ENCODE measurements around the gene FAM118B.

DNA sequence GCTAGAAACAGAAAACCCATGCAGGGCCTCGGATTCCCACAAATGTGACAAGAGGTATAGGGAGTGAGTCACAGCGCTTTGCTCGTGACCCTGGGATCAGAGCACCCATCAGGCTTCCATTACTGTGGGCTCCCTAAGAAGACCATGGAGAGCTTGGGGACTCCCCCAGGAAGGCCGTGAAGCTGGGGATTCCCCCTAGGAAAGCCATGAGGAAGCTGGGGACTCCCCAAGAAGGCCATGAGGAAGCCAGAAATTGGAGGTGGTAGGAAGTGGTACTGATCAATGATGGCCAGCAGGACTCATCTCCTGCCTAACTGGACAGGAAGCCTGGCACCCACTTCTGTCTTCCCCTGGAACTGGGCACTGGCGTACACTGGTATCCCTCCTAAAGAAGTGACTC lies 82.1 kb downstream of the FAM118B start:
- TF ChIP-seq, protein P1, sequence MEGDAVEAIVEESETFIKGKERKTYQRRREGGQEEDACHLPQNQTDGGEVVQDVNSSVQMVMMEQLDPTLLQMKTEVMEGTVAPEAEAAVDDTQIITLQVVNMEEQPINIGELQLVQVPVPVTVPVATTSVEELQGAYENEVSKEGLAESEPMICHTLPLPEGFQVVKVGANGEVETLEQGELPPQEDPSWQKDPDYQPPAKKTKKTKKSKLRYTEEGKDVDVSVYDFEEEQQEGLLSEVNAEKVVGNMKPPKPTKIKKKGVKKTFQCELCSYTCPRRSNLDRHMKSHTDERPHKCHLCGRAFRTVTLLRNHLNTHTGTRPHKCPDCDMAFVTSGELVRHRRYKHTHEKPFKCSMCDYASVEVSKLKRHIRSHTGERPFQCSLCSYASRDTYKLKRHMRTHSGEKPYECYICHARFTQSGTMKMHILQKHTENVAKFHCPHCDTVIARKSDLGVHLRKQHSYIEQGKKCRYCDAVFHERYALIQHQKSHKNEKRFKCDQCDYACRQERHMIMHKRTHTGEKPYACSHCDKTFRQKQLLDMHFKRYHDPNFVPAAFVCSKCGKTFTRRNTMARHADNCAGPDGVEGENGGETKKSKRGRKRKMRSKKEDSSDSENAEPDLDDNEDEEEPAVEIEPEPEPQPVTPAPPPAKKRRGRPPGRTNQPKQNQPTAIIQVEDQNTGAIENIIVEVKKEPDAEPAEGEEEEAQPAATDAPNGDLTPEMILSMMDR (IDR thresholded peaks at IDR 0.05) = no peak
- TF ChIP-seq POLR2A (IDR thresholded peaks at IDR 0.05) (no peak), EP300 (IDR thresholded peaks at IDR 0.05) (no peak), POLR2AphosphoS5 (IDR thresholded peaks at IDR 0.05) (no peak)
